Jurkat, Clone E6-1 (cell line): ENCODE measurements around the gene TOMM40.
A peak's percentile ranks its signal among the peaks of the same experiment; 100 is the strongest.
"Not testable (repeated sequence)": the region's sequence is repeated elsewhere in the genome, so short reads cannot be mapped to it uniquely, and the experiment has no call there.

ENCODE experiments used
- DNase-seq: peaks from one replicate; pipeline ENCODE4 v3.0.0-alpha.2; 2011; ENCODE audit warnings: low read depth, low spot score
- H3K4me3 ChIP-seq: 2 replicates; pipeline ENCODE4 v1.5.1; 2011; ENCODE audit warnings: mild to moderate bottlenecking, low read length, control low read depth, moderate library complexity

The TOMM40 gene

GRCh38 chr19:44890366-44891015 is 563 bp upstream of the TOMM40 start:
- DNase-seq, result peak; percentile 100
- H3K4me3 ChIP-seq, result peak overlapping the region; percentile 64

- no peak for DNase-seq
- H3K4me3 ChIP-seq, result peak overlapping the region; percentile 98
These were observed 1.9 kb downstream of the TOMM40 start for GRCh38 chr19:44892932-44893331.

- no peak for DNase-seq
- H3K4me3 ChIP-seq, result no peak overlapping the region
These were observed 2.4 kb downstream of the TOMM40 start for GRCh38 chr19:44893332-44894051.

GRCh38 chr19:44894052-44894400 is 3.0 kb downstream of the TOMM40 start:
- no peak overlapping the region for H3K4me3 ChIP-seq
- DNase-seq, result no peak

- no peak overlapping the region for H3K4me3 ChIP-seq
- no peak for DNase-seq
These were observed 3.9 kb downstream of the TOMM40 start for GRCh38 chr19:44894946-44895345.

- no peak for DNase-seq
- H3K4me3 ChIP-seq, result no peak overlapping the region
These were observed 6.8 kb downstream of the TOMM40 start for GRCh38 chr19:44897835-44898234.

GRCh38 chr19:44900328-44901244 is 9.5 kb downstream of the TOMM40 start:
- H3K4me3 ChIP-seq, result no peak overlapping the region
- no peak for DNase-seq

GRCh38 chr19:44903216-44903601 is 12.2 kb downstream of the TOMM40 start:
- no peak overlapping the region for H3K4me3 ChIP-seq
- no peak for DNase-seq

- no peak for DNase-seq
- H3K4me3 ChIP-seq, result no peak overlapping the region
These were observed 12.8 kb downstream of the TOMM40 start for GRCh38 chr19:44903602-44904425.

GRCh38 chr19:44904426-44904994 is 13.5 kb downstream of the TOMM40 start:
- no peak for DNase-seq

GRCh38 chr19:44905437-44906160 is 14.5 kb downstream of the TOMM40 start, which contains the start of gene APOE:
APOE (plus strand) TSS chr19:44905796; CDS start chr19:44906625, 829 bp downstream.
- no peak within 1 kb of the TSS for H3K4me3 ChIP-seq

More at GRCh38 chr19:44904426-44904994, 13.5 kb downstream of the TOMM40 start:
- H3K4me3 ChIP-seq, result no peak overlapping the region

GRCh38 chr19:44907613-44908012 is 16.6 kb downstream of the TOMM40 start:
- H3K4me3 ChIP-seq, result no peak overlapping the region

More at GRCh38 chr19:44905437-44906160, 14.5 kb downstream of the TOMM40 start, which contains the start of gene APOE:
- DNase-seq, result no peak

GRCh38 chr19:44908074-44908835 is 17.2 kb downstream of the TOMM40 start:
- no peak for DNase-seq
- no peak overlapping the region for H3K4me3 ChIP-seq

More at GRCh38 chr19:44907613-44908012, 16.6 kb downstream of the TOMM40 start:
- DNase-seq, result no peak

GRCh38 chr19:44908836-44909261 is 17.8 kb downstream of the TOMM40 start:
- H3K4me3 ChIP-seq, result no peak overlapping the region
- DNase-seq, result no peak

GRCh38 chr19:44909775-44910174 is 18.7 kb downstream of the TOMM40 start:
- no peak for DNase-seq
- H3K4me3 ChIP-seq, result no peak overlapping the region

GRCh38 chr19:44911896-44912295 is 20.8 kb downstream of the TOMM40 start:
- not testable (repeated sequence) for DNase-seq, H3K4me3 ChIP-seq

- no peak for DNase-seq
- H3K4me3 ChIP-seq, result no peak overlapping the region
These were observed 21.8 kb downstream of the TOMM40 start for GRCh38 chr19:44912854-44913253.
